ENCODE measurements around the gene DNLZ.

DNA sequence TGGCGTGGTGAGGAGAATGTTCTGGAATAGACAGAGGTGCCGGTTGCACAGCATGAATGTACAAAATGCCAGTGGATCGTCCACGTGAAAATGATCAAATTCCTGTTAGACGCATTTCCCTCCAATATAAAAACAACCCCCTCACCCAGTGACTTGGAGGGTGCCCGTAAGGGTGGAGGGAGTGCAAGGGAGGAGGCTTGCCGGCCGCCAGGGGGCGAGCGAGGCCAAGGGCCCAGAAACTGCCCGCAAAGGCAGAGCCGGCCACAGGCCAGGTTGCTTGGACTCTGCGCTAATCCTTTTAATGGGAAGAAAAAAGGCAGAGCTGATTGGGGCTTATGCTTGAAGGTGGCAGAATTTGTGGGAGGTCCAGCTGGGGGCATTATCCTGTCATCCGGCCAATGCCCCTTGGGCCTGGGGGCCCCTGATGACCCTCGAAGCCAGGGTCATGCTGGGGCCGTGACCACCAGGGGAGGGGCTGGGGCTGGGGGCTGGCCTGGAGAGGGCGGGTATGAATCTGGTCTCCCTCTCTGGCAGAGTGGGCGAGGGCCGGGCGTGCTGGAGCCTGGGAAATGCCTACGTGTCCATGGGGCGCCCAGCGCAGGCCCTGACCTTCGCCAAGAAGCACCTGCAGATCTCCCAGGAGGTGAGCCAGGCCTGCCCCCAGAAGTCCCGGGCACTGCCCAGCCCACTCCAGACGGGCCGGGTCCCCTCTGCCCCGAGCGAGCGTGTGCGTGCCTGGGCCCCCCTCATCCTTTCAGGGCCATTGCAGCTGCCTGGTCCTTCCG is 24.2 kb downstream of the DNLZ start:
- TF ChIP-seq, protein P1, sequence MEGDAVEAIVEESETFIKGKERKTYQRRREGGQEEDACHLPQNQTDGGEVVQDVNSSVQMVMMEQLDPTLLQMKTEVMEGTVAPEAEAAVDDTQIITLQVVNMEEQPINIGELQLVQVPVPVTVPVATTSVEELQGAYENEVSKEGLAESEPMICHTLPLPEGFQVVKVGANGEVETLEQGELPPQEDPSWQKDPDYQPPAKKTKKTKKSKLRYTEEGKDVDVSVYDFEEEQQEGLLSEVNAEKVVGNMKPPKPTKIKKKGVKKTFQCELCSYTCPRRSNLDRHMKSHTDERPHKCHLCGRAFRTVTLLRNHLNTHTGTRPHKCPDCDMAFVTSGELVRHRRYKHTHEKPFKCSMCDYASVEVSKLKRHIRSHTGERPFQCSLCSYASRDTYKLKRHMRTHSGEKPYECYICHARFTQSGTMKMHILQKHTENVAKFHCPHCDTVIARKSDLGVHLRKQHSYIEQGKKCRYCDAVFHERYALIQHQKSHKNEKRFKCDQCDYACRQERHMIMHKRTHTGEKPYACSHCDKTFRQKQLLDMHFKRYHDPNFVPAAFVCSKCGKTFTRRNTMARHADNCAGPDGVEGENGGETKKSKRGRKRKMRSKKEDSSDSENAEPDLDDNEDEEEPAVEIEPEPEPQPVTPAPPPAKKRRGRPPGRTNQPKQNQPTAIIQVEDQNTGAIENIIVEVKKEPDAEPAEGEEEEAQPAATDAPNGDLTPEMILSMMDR (conservative IDR thresholded peaks at IDR 0.05; ENCODE audit: low read length): peak; percentile 98
- TF ChIP-seq EZH2phosphoT487 (IDR thresholded peaks at IDR 0.05; ENCODE audit: borderline replicate concordance, low read depth, low read length): no peak
